HK-2 (cell line): ENCODE data around the gene LTC4S.
A peak's percentile ranks its signal among the peaks of the same experiment; 100 is the strongest.
"Not testable (repeated sequence)": the region's sequence is repeated elsewhere in the genome, so short reads cannot be mapped to it uniquely, and the experiment has no call there.

Source experiments
- DNase-seq: peaks from one replicate; pipeline ENCODE4 v3.0.0-alpha.2; 2018; ENCODE audit not compliant: unreplicated experiment

The LTC4S gene

DNA sequence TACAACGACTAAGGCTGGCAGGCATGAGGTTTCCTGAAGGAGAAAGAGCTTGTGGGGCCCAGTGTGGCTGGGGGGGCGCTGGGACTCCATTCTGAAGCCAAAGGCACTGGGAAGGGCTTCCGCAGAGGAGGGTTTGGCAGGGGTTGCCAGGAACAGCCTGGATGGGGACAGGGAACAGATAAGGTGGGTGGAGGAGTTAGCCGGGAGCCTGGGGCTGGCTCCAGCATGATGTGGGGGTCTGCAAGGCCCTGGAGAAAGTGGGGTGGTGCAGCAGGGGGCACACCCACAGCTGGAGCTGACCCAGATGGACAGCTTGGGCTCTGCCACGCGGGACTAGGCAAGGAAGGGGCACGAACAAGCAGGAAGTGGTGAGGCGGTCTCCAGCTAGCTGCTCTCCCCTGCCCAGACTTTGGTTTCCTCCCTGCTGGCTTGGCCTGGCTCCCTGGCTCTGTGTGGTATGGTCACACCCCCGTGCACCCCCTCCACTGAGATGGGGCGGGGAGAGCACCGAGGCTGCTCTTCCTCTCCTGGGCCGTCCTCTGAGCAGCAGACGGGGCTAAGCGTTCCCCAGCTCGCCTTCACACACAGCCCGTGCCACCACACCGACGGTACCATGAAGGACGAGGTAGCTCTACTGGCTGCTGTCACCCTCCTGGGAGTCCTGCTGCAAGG is at the start of gene LTC4S:
LTC4S (plus strand) TSS at position 519 of the 672 bp plus-strand sequence; CDS start at position 614, 95 bp downstream.
- no peak for DNase-seq

GRCh38 chr5:179744106-179744505 is 49.7 kb upstream of the LTC4S start:
- DNase-seq: not testable (repeated sequence)

DNA sequence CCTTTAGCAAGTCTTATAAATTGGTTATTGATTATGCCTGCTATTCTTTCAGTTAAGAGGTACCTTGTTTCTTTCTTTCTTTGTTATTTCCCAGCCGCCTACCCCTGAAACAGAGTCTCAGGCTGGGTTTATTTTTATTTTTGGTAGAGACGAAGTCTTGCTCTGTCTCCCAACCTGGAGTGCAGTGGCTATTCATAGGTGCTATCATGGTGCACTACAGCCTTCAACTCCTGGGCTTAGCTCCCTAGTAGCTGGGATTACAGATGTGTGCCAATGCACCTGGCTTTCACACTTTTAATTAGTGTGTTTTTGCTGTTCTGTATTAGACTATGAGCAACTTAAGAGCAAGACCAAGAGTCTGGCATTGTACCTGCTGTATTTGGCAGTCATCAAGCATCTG is 46.9 kb upstream of the LTC4S start:
- DNase-seq: no peak

GRCh38 chr5:179747811-179748210 is 46.0 kb upstream of the LTC4S start:
- DNase-seq: no peak

GRCh38 chr5:179749857-179750508 is 43.8 kb upstream of the LTC4S start:
- no peak for DNase-seq

DNA sequence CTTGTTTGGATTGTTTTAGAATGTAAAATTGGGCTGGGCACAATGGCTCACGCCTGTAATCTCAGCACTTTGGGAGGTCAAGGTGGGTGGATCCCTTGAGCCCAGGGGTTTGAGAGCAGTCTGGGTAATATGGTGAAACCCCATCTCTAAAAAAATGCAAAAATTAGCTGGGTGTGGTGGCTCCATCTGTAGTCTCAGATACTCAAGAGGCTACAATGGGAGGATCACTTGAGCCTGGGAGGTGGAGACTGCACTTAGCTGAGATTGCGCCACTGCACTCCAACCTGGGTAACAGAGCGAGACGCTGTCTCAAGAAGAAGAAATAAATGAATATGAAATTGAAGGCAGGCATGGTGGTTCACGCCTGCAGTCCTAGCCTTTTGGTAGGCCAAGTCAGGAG is 39.8 kb upstream of the LTC4S start:
- DNase-seq: no peak

DNA sequence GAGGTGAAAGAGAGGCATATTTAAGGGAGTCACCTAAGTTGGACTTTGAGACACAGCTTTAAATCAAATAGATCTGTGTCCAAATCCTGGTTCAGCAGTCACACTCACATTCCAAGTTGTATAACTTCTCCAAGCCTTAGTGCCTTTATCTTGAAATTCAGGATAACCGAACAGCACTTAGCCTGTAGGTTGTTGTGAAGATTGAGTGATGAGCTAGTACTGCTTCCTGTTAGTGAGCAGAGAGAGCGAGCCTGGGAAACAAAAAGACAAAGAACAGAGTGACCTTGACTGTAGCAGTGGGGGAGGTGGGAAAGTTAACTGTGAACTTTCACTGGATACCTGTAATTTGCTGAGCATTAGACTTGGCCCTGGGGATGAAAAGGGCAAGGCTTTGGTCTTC is 38.8 kb upstream of the LTC4S start:
- no peak for DNase-seq

GRCh38 chr5:179758955-179759354 is 34.8 kb upstream of the LTC4S start:
- no peak for DNase-seq

GRCh38 chr5:179759581-179760551 is 33.9 kb upstream of the LTC4S start:
- DNase-seq: no peak

GRCh38 chr5:179762079-179762780 is 31.6 kb upstream of the LTC4S start:
- DNase-seq: no peak

GRCh38 chr5:179762781-179763176 is 31.0 kb upstream of the LTC4S start:
- no peak for DNase-seq

DNA sequence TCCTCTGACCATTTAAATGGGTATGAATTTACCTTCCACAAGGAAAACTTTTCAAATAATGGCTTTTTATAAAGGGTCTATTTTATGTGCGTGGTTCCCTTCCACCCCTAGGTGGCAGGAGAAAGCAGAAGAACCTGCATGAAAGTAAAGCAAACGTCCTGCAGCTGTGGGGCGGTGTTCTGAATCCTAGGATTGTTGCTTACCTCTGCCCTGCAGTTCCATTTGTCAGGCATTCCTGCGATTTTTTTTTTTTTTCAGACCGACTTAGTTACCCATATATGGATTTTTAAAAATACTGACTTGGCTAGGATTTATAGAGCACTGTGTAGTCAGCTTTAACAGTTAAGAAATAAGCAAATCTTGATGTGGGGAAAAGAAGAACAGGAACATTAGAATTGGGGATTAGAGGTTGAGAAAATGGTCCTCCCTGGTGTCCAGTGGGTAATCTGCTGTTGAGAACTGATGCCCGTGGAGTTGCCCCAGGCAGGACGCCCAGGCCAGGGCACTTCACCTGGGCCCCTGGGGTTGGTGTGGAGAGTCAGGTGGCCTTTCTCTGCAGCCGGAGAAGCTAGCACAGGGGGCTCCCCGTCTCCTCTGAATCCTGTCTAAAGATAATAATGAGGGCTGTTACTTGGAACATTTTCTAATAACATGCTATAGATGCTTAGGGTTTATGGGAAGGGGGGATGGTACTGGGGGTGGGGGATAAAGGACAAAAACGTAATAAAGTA is 30.4 kb upstream of the LTC4S start:
- peak; percentile 36 for DNase-seq

- no peak for DNase-seq
Measured at GRCh38 chr5:179764056-179764455, 29.7 kb upstream of the LTC4S start.

- DNase-seq: peak; percentile 41
Measured at GRCh38 chr5:179765400-179765799, 28.4 kb upstream of the LTC4S start.

DNA sequence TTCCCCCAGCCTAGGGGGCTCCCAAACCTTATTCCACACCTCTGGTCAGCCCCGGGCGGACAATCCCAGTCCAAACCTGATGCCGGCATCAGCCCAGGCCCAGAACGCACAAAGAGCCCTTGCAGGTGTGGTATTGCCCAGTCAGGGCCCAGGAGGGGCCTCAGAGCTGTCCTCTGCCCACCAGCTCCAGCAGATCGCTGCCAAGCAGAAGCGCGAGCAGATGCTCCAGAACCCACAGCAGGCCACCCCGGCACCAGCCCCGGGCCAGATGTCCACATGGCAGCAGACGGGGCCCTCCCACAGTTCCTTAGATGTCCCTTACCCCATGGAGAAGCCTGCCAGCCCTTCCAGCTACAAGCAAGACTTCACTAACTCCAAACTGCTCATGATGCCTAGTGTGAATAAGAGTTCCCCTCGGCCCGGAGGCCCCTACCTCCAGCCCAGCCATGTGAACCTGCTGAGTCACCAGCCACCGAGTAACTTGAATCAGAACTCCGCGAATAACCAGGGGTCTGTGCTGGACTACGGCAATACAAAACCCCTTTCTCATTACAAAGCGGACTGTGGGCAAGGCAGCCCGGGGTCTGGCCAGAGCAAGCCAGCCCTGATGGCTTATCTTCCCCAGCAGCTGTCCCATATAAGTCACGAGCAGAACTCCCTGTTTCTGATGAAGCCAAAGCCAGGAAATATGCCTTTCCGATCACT is 27.6 kb upstream of the LTC4S start:
- DNase-seq: peak; percentile 44

DNA sequence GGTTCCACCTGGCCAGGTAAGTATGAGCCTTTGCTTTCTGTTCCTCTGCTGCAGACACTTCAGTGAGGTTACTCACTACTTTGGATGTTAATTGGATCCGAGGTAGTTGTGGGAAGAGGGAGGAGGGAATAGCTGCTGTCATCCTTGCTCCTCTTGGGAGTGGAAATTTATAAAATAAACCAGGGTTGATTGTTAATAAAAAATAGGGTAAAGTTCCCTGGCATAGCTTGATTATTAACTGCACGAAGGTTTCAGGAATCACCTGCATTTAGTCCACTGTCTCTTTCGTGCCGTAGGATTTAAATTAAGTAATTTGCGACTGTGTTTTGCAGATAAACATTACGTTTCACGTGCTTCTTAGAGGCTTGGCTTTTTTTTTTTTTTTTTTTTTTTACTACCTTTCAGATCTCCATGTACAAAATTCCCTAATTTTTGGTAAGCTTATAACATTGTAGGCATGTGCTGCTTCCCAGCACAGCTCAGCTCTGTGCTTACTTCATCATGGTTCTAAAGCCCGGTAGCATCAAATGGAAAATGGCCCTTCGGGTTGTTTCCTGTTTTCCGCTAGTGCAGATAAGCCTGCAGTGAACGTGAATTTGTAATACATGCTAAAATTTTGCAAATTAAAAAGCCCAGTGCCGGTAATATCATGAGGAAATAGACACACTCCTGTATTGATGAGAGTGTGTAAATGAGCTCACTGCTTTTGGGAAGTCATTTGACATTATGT is 26.9 kb upstream of the LTC4S start:
- no peak for DNase-seq

GRCh38 chr5:179767496-179768100 is 26.2 kb upstream of the LTC4S start:
- no peak for DNase-seq

DNA sequence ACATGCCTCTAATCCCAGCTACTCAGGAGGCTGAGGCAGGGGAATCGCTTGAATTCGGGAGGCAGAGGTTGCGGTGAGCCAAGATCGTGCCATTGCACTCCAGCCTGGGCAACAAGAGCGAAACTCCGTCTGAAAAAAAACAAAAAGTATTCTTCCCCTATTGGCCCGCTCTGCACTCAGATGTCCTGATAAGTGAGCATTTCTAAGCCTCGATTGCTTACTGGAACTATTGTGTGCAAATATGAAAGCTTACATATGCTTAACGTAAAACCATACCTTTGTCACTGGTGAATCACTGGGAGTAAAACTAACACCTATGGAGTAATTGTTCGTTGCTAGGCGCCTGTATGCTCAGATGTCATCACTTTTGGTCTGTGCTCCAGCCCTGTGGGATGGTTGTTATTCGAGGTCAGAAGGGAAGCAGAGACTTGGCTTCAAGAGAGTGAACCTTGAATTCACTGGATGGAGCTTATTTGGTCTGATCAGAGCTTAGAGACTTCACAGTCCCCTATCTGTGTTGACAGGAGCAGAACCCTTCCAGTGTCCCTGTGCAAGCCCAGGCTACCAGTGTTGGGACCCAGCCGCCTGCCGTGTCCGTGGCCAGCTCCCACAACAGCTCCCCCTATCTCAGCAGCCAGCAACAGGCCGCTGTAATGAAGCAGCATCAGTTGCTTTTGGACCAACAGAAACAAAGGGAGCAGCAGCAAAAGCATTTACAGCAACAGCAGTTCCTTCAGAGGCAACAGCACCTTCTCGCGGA is 25.3 kb upstream of the LTC4S start:
- no peak for DNase-seq

DNA sequence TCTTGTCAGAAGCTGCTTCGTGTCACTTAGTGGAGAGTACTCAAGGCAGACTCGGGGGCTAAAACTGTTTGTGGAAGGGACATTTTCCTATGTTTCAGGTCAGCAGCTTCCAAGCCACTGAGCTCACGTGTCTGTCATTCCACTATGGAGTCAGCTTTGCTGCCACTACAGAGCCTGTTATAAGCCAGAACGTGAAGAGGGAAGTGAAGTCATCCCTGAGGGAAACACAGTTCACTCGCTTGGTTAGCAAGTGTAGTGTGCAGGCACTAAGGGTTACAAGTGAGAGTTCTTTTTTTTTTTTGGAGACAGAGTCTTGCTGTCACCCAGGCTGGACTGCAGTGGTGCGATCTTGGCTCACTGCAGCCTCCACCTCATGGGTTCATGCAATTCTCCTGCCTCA is 24.5 kb upstream of the LTC4S start:
- no peak for DNase-seq
